H1 (cell line): ENCODE results near the gene HOXD10. TPM values are rescaled to one million over a fixed set of nuclear protein-coding genes. Genes with fewer than 3 reads are reported as not detected.

Experiments used
- CTCF ChIA-PET: fragments of 300-600 bp; sonication (Branson Sonifier 250); formaldehyde crosslinking; loops from one replicate; lab custom pipeline; 2021; ENCODE audit not compliant: partially characterized antibody; lab: Charles Lee
- POLR2A ChIA-PET: fragments of 300-600 bp; sonication (Branson Sonifier 250); formaldehyde crosslinking; loops from one replicate; lab custom pipeline; 2021; ENCODE audit warnings: inconsistent platforms; ENCODE audit not compliant: partially characterized antibody; lab: Charles Lee
- DNase-seq, 2 experiments: peaks; one replicate each; pipeline versions ENCODE4 v3.0.0 to v3.0.0-alpha.2; 2010 to 2022; ENCODE audit warnings: low spot score in 2 of 2, low read depth in 1 of 2, mixed read lengths in 1 of 2
- FAIRE-seq: peaks from 2 replicates; lab custom pipeline; 2011; peaks lifted over from hg19 to GRCh38; lab: Jason Lieb, UNC
- H2AFZ ChIP-seq: 2 replicates; pipeline ENCODE4 v1.8.1; 2012; ENCODE audit warnings: low read length, inconsistent platforms
- H2AK5ac ChIP-seq: 2 replicates; pipeline ENCODE4 v1.6.1; 2013; ENCODE audit warnings: low read depth, low read length
- H2BK120ac ChIP-seq: replicated peaks from 2 replicates; pipeline ENCODE3; 2013; ENCODE audit warnings: low read depth, low read length, inconsistent platforms
- H2BK12ac ChIP-seq: 2 replicates; pipeline ENCODE4 v1.6.1; 2013; ENCODE audit warnings: low read depth, low read length
- H2BK15ac ChIP-seq: 2 replicates; pipeline ENCODE4 v1.6.1; 2013; ENCODE audit warnings: low read length
- H2BK20ac ChIP-seq: 2 replicates; pipeline ENCODE4 v1.6.1; 2013; ENCODE audit warnings: low read length
- H2BK5ac ChIP-seq: 2 replicates; pipeline ENCODE4 v1.6.1; 2013; ENCODE audit warnings: low read depth, low read length
- H3K14ac ChIP-seq: 2 replicates; pipeline ENCODE4 v1.6.1; 2013; ENCODE audit warnings: inconsistent platforms; ENCODE audit not compliant: insufficient read length
- H3K18ac ChIP-seq: 2 replicates; pipeline ENCODE4 v1.6.1; 2013; ENCODE audit warnings: low read length; ENCODE audit errors: extremely low read depth
- H3K23ac ChIP-seq: 2 replicates; pipeline ENCODE4 v1.6.1; 2013; ENCODE audit warnings: inconsistent platforms; ENCODE audit not compliant: insufficient read length
- H3K23me2 ChIP-seq: 2 replicates; pipeline ENCODE4 v1.6.1; 2013; ENCODE audit warnings: low read depth, low read length
- H3K27ac ChIP-seq: 2 replicates; pipeline ENCODE4 v1.6.1; 2011; ENCODE audit warnings: low read depth, low read length, inconsistent platforms
- H3K27me3 ChIP-seq, 4 experiments: replicated peaks in 1 of 4; 1 replicate in 1 of 4; 2 replicates in 3 of 4; pipeline versions ENCODE4 v1.6.1 to v1.8.1; 2011 to 2013; ENCODE audit warnings: low read length in 3 of 4, mild to moderate bottlenecking in 3 of 4, inconsistent platforms in 2 of 4, mixed read lengths in 2 of 4, moderate library complexity in 1 of 4; ENCODE audit not compliant: control insufficient read depth in 3 of 4, insufficient read depth in 3 of 4; ENCODE audit errors: extremely low read depth in 1 of 4
- H3K36me3 ChIP-seq, 4 experiments: 2 replicates each; pipeline versions ENCODE4 v1.6.1 to v1.8.1; 2011 to 2013; ENCODE audit warnings: mild to moderate bottlenecking in 4 of 4, low read length in 3 of 4, moderate library complexity in 2 of 4, control low read depth in 1 of 4, inconsistent platforms in 1 of 4; ENCODE audit not compliant: insufficient read depth in 4 of 4, control insufficient read depth in 2 of 4
- H3K4ac ChIP-seq: replicated peaks from 2 replicates; pipeline ENCODE3; 2013; ENCODE audit warnings: low read length, low read depth, mixed read lengths, inconsistent platforms; ENCODE audit not compliant: insufficient read length
- H3K4me1 ChIP-seq, 4 experiments: replicated peaks in 1 of 4; 1 replicate in 1 of 4; 2 replicates in 3 of 4; pipeline versions ENCODE4 v1.6.1 to v1.8.1; 2011 to 2013; ENCODE audit warnings: low read length in 3 of 4, inconsistent platforms in 2 of 4, mixed read lengths in 1 of 4; ENCODE audit not compliant: insufficient read depth in 4 of 4, control insufficient read depth in 3 of 4
- H3K4me2 ChIP-seq, 2 experiments: 2 replicates each; pipeline versions ENCODE4 v1.6.1 to v1.8.1; 2011 to 2013; ENCODE audit warnings: low read depth in 2 of 2, low read length in 2 of 2, control low read depth in 1 of 2, inconsistent platforms in 1 of 2, mild to moderate bottlenecking in 1 of 2; ENCODE audit not compliant: insufficient read depth in 1 of 2
- H3K4me3 ChIP-seq, 4 experiments: fragments of 200-600, 300-600 bp in 1 of 4; sonication (generic), shearing (Covaris generic), sonication (Bioruptor Twin) in 1 of 4; 2 replicates each; pipeline versions ENCODE4 v1.5.1 to v1.8.1; 2011 to 2016; ENCODE audit warnings: low read length in 4 of 4, low read depth in 3 of 4, control low read depth in 2 of 4, inconsistent platforms in 2 of 4, mild to moderate bottlenecking in 2 of 4, mixed read lengths in 1 of 4, moderate library complexity in 1 of 4; ENCODE audit not compliant: insufficient read depth in 2 of 4; ENCODE audit errors: extremely low read depth in 1 of 4
- H3K56ac ChIP-seq: replicated peaks from 2 replicates; pipeline ENCODE3; 2013; ENCODE audit warnings: low read depth, mild to moderate bottlenecking, mixed read lengths, low read length, inconsistent platforms; ENCODE audit not compliant: insufficient read length
- H3K79me1 ChIP-seq: 2 replicates; pipeline ENCODE4 v1.6.1; 2013; ENCODE audit warnings: low read depth, low read length, control low read depth
- H3K79me2 ChIP-seq, 2 experiments: 2 replicates each; pipeline versions ENCODE4 v1.6.1 to v1.8.1; 2012 to 2013; ENCODE audit warnings: low read length in 2 of 2, mild to moderate bottlenecking in 2 of 2, inconsistent platforms in 1 of 2; ENCODE audit not compliant: insufficient read depth in 2 of 2, control insufficient read depth in 1 of 2
- H3K9ac ChIP-seq, 4 experiments: replicated peaks in 1 of 4; 1 replicate in 1 of 4; 2 replicates in 3 of 4; pipeline versions ENCODE4 v1.6.1 to v1.8.1; 2011 to 2013; ENCODE audit warnings: low read depth in 3 of 4, low read length in 3 of 4, control low read depth in 2 of 4, mild to moderate bottlenecking in 2 of 4, moderate library complexity in 2 of 4, inconsistent platforms in 1 of 4; ENCODE audit errors: extremely low read depth in 1 of 4
- H3K9me3 ChIP-seq, 2 experiments: 2 replicates each; pipeline versions ENCODE4 v1.6.1 to v1.8.1; 2012 to 2013; ENCODE audit warnings: mild to moderate bottlenecking in 2 of 2, moderate library complexity in 2 of 2, control low read depth in 1 of 2, inconsistent platforms in 1 of 2, low read depth in 1 of 2, low read length in 1 of 2, mixed read lengths in 1 of 2; ENCODE audit not compliant: insufficient read depth in 2 of 2
- H4K20me1 ChIP-seq, 2 experiments: replicated peaks in 1 of 2; 2 replicates each; pipeline versions ENCODE3 to v1.8.1; 2011 to 2013; ENCODE audit warnings: inconsistent platforms in 2 of 2, low read length in 2 of 2, mild to moderate bottlenecking in 1 of 2; ENCODE audit not compliant: insufficient read depth in 2 of 2, control insufficient read depth in 1 of 2
- H4K5ac ChIP-seq: 2 replicates; pipeline ENCODE4 v1.6.1; 2013; ENCODE audit warnings: low read length, low read depth, mixed read lengths, inconsistent platforms; ENCODE audit not compliant: insufficient read length
- H4K8ac ChIP-seq: 2 replicates; pipeline ENCODE4 v1.8.0; 2013; ENCODE audit warnings: mild to moderate bottlenecking, moderate library complexity, low read length, inconsistent platforms; ENCODE audit not compliant: insufficient read depth; ENCODE audit errors: extremely low read depth
- H4K91ac ChIP-seq: replicated peaks from 2 replicates; pipeline ENCODE3; 2013; ENCODE audit warnings: low read length, mixed read lengths, inconsistent platforms; ENCODE audit not compliant: insufficient read length
- EZH2 ChIP-seq: fragments of 200-600 bp; sonication (generic); IDR thresholded peaks from 2 replicates; pipeline ENCODE4 v1.7.1; 2012; ENCODE audit warnings: low read depth, mild to moderate bottlenecking, moderate library complexity, low read length, inconsistent platforms; ENCODE audit not compliant: severe bottlenecking
- KDM4A ChIP-seq: IDR thresholded peaks from one replicate; pipeline ENCODE4 v1.7.1; 2012; ENCODE audit warnings: low read depth, mild to moderate bottlenecking, moderate library complexity, low read length, inconsistent platforms; ENCODE audit not compliant: severe bottlenecking
- RNF2 ChIP-seq: fragments of 200-900, 300-1000 bp; sonication (generic); IDR thresholded peaks from 2 replicates; pipeline ENCODE4 v1.7.1; 2016; ENCODE audit warnings: borderline replicate concordance, low read depth, mild to moderate bottlenecking, antibody characterized with exemption, low read length; ENCODE audit not compliant: poor library complexity, severe bottlenecking; ENCODE audit errors: missing control alignments
- SUZ12 ChIP-seq: fragments of 200-600 bp; sonication (generic); IDR thresholded peaks from 2 replicates; pipeline ENCODE4 v1.6.1; 2012; ENCODE audit warnings: mild to moderate bottlenecking, inconsistent platforms, low read length, moderate library complexity, mixed read lengths
- WGBS, 2 experiments: shearing (Covaris generic) in 1 of 2; methylation state at CpG; one replicate each; pipeline versions ENCODE4 v1.1.6 to v1.1.7; 2013 to 2015; ENCODE audit warnings: low lambda C conversion rate in 2 of 2, mixed read lengths in 2 of 2, inconsistent platforms in 1 of 2, low coverage in 1 of 2, missing lambda C conversion rate in 1 of 2; ENCODE audit not compliant: insufficient replicate concordance in 2 of 2, insufficient coverage in 1 of 2, insufficient read length in 1 of 2; ENCODE audit errors: extremely low coverage in 1 of 2, missing lambda C conversion rate in 1 of 2; 5-methylcytosine and 5-hydroxymethylcytosine counted together
- polyA plus RNA-seq, 7 experiments: library from polyadenylated mRNA; depleted of rRNA in 3 of 7; stranded (reverse) in 5 of 7; unstranded in 2 of 7; fragments of >200 nt in 5 of 7; fragments of 200-250 nt in 2 of 7; gene quantifications; 1 replicate in 5 of 7; 2 replicates in 1 of 7; 4 replicates in 1 of 7; pipeline versions ENCODE4 v1.2.1 to v1.2.3, GENCODE V29; 2011 to 2013; ENCODE audit warnings: missing spikeins in 2 of 7, mixed read lengths in 2 of 7
- total RNA-seq: library from RNA; stranded (reverse); fragmentation: NEBNext Ultra II Directional; extraction: Animal tissue kit (Norgen Biotek cat#: 25700); gene quantifications from 2 replicates; pipeline ENCODE4 v1.2.1, GENCODE V29; 2021

The HOXD10 gene
- total and polyA plus RNA-seq, 2 of the 8 experiments (the other 6 are each of a cell fraction or from before 2014, with no cell fraction given), result not detected

DNA sequence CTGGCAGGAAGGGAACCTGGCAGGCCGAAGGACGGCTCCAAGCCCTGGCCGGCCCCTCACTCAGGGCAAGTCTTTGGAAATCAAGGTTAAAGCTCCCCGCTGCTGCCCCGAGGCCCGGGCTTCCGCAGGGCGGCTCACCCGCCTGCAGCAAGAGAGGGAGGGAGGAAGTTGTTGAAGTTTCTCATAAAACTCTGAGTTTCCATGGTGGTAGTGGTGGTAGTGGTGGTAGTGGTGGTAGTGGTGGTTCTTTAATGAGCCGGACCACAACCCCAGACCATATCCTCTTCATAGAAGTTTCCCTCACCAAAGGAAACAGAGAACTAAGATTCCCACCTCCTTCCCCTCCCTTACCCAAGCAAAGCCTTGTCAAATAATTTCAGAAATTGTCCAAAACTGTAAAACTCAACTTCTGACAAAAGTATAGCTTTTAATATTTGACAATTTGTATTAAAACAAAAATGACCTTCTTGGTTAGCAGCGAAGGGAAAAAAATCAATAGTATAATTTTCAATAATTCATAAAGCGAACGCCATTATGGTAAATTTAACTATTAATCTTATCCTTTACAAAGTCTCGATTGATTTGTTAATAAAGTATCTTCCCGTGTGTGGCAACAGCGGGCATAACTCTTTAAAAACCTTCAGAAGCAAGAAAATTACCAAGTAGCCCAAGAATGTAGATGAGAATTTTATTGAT, 1.5 kb upstream of the HOXD10 start:
- H3K9me3 ChIP-seq, result peaks cover 0 to 16% of the 10 kb centered on the region in 2 experiments; a peak in 2 of 4 replicates
- H3K36me3 ChIP-seq, result peaks cover 0 to 13% (median 0%) of the 10 kb centered on the region in 4 experiments; a peak in 1 of 8 replicates
- H3K79me1 ChIP-seq, result no peaks in the 10 kb centered on the region
- H2BK5ac ChIP-seq, result no peak overlapping the region
- H3K18ac ChIP-seq, result no peak overlapping the region
- peaks cover 16 to 27% of the 10 kb centered on the region in 2 experiments for H4K20me1 ChIP-seq
- peaks cover 0 to 3% (median under 1%) of the 10 kb centered on the region in 4 experiments; a peak in 4 of 7 replicates for H3K4me1 ChIP-seq
- TF ChIP-seq KDM4A (no peak), SUZ12 (peak; percentile 58), RNF2 (peak; percentile 37), EZH2 (peak; percentile 37)
- DNase-seq, result no peak
- H3K79me2 ChIP-seq, result no peaks in the 10 kb centered on the region
- H3K27me3 ChIP-seq, result peaks cover 92 to 100% (median 99%) of the 10 kb centered on the region in 4 experiments
- H3K23me2 ChIP-seq, result no peaks in the 10 kb centered on the region; the same call in 1 of the 2 replicates
- H2AFZ ChIP-seq, result no peak overlapping the region
- H2BK15ac ChIP-seq, result no peak overlapping the region
- H3K4me3 ChIP-seq, result no peak overlapping the region
- H2BK120ac ChIP-seq, result no peak overlapping the region
- no peak overlapping the region for H3K23ac ChIP-seq
- no peak overlapping the region for H4K91ac ChIP-seq
- no peak overlapping the region for H3K9ac ChIP-seq
- no peak for FAIRE-seq
- 30% methylated on average over 16 of the region's 16 CpGs; no CpG with 5 or more reads in 1 of the 2 experiments for WGBS, 2 experiments
- ChIA-PET POLR2A (interaction anchor here (1.6 kb wide), 1 partner anchor 49 kb away, joined by 4 read pairs; no protein-coding TSS in a partner anchor), CTCF (interaction anchor here (1.2 to 5.1 kb wide), 7 partner anchors 12 to 536 kb away, joined by 3 to 19 read pairs (median 3); no protein-coding TSS in a partner anchor)
- H3K4ac ChIP-seq, result no peak overlapping the region
- no peak overlapping the region for H4K8ac ChIP-seq
- no peak overlapping the region for H2BK20ac ChIP-seq
- no peak overlapping the region for H3K27ac ChIP-seq
- H4K5ac ChIP-seq, result no peak overlapping the region
- no peak overlapping the region for H2BK12ac ChIP-seq
- H3K56ac ChIP-seq, result no peak overlapping the region
- H3K14ac ChIP-seq, result no peak overlapping the region
- H2AK5ac ChIP-seq, result no peak overlapping the region
- no peak overlapping the region; a peak in 1 of 4 replicates for H3K4me2 ChIP-seq
